ENCODE data around the gene NBL1. TPM values are rescaled to one million over a fixed set of nuclear protein-coding genes. Genes with fewer than 3 reads are reported as not detected.

NBL1 gene
- total RNA-seq, 1 experiment from 2014 or later: 11.7 TPM

DNA sequence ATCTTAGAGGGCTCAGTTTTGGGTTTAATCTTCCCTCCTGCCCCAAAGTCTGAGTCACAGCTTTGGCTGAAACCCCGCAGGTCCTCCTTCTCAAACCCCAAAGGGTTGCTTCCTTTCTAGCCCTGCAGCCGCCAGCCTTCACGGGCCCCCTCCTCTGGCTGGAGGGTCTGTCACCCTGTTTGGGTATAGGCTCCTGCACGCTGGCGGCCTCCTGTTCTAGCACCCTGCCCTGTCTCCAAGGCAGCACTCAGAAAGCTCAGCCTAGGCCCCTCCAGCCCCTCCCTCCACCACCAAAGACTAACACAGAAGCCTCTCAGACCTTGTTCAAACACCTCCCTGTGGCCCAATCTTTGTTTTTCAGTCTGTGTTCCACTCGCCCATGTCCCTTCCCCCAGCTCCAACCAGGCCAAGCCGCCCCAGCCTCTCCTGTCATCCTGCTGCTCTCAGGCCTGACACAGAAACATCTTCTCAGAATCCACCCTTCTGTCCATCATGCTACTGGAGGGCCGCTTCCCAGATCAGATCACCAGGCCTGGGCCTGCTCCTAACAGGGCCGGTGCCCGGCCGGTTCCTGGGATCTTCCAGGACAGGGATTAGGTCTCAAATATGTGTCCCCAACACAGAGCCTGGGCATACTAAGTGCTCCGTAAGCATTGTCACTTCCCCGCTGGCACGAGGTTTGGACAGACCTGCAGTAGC lies 56.1 kb downstream of the NBL1 start:
- no peak for DNase-seq (ENCODE audit: low spot score)

DNA sequence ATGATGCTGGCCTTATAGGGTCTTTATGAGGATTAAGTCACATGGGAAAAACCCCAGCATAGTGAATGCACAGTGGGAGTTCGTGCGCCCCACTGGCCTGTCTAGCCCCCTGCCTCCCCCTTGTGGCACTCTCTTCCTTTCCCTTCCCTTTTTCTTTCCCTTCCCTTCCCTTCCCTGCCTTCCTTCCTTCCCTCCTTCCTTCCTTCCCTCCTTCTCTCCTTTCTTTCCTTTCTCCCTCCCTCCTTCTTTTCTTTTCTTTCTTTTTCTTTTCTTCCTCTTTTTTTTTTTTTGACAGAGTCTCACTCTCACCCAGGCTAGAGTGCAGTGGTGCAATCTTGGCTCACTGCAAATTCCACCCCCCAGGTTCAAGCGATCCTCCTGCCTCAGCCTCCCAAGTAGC lies 59.2 kb downstream of the NBL1 start:
- no peak for DNase-seq (ENCODE audit: low spot score)

DNA sequence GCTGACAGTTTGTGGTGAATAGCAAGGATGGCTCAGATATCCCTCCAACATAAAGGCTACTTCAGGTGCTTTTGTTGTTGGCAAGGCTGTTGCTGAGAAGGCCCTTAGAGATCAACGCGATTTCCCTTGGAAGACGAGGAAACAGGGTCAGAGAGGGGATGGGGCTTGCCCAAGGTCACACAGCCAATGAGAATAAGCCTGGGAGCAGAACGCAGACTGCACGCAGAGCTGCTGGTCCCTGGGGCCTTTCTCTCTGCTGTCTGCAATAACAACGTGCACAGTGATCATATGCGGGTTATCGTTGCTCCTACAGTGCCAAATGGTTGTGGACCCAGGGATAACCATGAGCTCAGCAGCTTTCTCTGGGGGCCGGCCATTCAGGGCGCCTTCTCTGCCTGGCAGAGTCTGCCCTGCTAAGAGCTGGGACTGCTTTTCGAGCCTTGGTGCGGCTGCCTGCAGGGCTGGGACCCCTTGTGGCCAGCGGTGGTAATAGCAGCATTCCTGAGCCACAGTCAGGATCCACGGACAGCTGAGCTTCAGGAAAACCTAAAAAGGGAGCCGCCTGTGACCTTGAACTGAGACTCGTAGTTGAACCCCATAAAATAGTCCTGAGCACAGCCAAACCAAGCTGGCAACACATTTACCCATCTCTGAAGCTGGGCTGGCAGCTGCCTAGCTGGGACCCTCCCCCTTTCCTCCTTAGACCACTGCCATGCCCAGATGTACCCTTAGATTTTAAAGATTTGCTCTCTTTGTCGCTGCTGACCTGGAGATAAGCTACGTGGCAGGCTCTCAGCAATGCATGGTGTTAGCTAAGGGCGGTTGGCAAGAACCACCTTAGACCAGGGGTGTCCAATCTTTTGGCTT lies 60.4 kb downstream of the NBL1 start:
- DNase-seq (ENCODE audit: low spot score): peak; percentile 19

DNA sequence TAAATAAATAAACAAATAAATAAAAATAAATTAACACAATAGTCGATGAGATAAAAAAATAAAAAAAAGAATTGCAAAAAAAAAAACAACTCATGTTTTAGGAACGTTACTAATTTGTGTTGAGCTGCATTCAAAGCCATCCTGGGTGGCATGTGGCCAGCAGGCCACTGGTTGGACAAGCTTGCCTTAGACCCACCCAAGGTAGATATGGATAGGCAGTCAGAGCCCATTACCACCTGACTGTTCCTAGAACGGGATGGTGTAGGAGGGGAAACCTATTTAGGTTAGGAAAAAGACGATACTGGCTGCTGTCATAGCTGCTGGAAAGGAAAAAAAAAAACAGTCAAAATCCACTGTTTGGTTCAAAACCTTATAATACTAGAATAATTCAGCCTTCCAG lies 61.4 kb downstream of the NBL1 start:
- no peak for DNase-seq (ENCODE audit: low spot score)

DNA sequence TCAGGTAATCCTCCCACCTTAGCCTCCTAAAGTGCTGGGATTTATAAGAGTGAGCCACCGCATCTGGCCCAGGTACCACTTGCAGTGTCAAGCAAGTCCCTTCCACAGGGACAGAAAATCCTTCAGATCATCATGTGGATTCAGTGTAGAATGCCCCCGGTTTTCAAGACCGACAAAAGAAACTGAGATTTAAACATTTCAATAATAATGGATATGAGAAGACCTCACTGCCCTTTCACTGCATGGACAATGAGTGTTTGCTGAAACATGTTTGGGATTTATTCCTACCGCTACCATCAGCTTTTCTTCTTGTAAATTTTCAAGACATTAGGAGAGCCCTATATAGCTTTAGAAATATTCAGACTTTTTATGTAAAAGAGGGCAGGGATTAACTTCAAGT lies 62.0 kb downstream of the NBL1 start:
- DNase-seq (ENCODE audit: low spot score): no peak

Other genes with a start within 250 kb of the NBL1 start
- gene CAPZB, start 158.8 kb upstream of the NBL1 start, total RNA-seq (2014; rRNA removed; shearing (Covaris generic)): 40.0 and 68.8 TPM in 2 replicates
- not detected in 2 replicates for gene HTR6, start 20.6 kb downstream of the NBL1 start, total RNA-seq (2014; rRNA removed; shearing (Covaris generic))
- 4.0 and 12.6 TPM in 2 replicates for gene TMCO4, start 155.6 kb downstream of the NBL1 start, total RNA-seq (2014; rRNA removed; shearing (Covaris generic))
- gene RNF186, start 171.0 kb downstream of the NBL1 start, total RNA-seq (2014; rRNA removed; shearing (Covaris generic)): not detected in 2 replicates
- 2.4 and 3.1 TPM in 2 replicates for gene OTUD3, start 238.1 kb downstream of the NBL1 start, total RNA-seq (2014; rRNA removed; shearing (Covaris generic))

All from A172 (cell line).